DOHH2 (cell line): ENCODE results near the gene SRXN1.

ENCODE experiments used
- EZH2phosphoT487 ChIP-seq: fragments of 200-600 bp; sonication (generic); IDR thresholded peaks from 2 replicates; pipeline ENCODE4 v1.6.1; 2017; ENCODE audit warnings: borderline replicate concordance, mild to moderate bottlenecking, antibody characterized with exemption, low read length, moderate library complexity, mixed read lengths
- TF ChIP-seq, protein P1 (sequence below): fragments of 200-600 bp; sonication (generic); IDR thresholded peaks from one replicate; pipeline ENCODE4 v1.5.1; 2014; ENCODE audit warnings: antibody characterized with exemption, mild to moderate bottlenecking, low read depth, low read length; ENCODE audit not compliant: poor library complexity, severe bottlenecking

DNA sequence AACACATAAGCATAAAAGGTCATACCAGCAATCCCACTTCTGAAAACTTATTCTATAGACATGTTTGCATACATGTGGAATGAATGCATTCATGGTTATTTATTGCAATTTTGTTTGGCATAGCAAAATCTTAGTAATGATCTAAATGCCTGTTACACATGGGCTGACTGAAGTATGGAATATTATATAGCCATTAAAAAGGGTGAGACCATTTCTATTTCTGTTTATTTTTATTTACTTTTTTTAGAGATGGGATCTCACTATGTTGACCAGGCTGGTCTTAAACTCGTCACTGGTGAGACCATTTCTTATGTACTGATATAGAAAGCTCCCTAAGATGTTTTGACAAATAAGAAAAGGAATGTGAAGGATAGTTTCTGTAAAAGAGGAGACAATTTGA lies 36.9 kb upstream of the SRXN1 start:
- TF ChIP-seq, protein P1, sequence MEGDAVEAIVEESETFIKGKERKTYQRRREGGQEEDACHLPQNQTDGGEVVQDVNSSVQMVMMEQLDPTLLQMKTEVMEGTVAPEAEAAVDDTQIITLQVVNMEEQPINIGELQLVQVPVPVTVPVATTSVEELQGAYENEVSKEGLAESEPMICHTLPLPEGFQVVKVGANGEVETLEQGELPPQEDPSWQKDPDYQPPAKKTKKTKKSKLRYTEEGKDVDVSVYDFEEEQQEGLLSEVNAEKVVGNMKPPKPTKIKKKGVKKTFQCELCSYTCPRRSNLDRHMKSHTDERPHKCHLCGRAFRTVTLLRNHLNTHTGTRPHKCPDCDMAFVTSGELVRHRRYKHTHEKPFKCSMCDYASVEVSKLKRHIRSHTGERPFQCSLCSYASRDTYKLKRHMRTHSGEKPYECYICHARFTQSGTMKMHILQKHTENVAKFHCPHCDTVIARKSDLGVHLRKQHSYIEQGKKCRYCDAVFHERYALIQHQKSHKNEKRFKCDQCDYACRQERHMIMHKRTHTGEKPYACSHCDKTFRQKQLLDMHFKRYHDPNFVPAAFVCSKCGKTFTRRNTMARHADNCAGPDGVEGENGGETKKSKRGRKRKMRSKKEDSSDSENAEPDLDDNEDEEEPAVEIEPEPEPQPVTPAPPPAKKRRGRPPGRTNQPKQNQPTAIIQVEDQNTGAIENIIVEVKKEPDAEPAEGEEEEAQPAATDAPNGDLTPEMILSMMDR: no peak
- TF ChIP-seq EZH2phosphoT487: no peak
